HepG2 (cell line): ENCODE results near the gene ZNF653. TPM values are rescaled to one million over a fixed set of nuclear protein-coding genes. Genes with fewer than 3 reads are reported as not detected.

ENCODE experiments used
- ASH2L ChIP-seq: fragments of 300-600, 200-600 bp; sonication (generic); IDR thresholded peaks from 2 replicates; pipeline ENCODE4 v1.7.0; 2017; ENCODE audit warnings: low read depth, mild to moderate bottlenecking, moderate library complexity, mixed read lengths, low read length; ENCODE audit not compliant: insufficient read length
- CREM ChIP-seq, 2 experiments: sonication (generic) in 1 of 2; formaldehyde crosslinking in 1 of 2; IDR thresholded peaks; 2 replicates each; pipeline versions ENCODE4 v1.4.0 to v1.6.1; 2016 to 2020; ENCODE audit warnings: antibody characterized with exemption in 1 of 2, mild to moderate bottlenecking in 1 of 2, missing genetic modification reagents in 1 of 2
- ERF ChIP-seq: IDR thresholded peaks from 2 replicates; pipeline ENCODE4 v1.6.1; 2018; ENCODE audit warnings: missing biosample characterization, missing genetic modification reagents
- HOXA9 ChIP-seq: sonication (generic); formaldehyde crosslinking; IDR thresholded peaks from 2 replicates; pipeline ENCODE4 v1.8.1; 2022; ENCODE audit warnings: missing genetic modification reagents, mild to moderate bottlenecking, moderate library complexity, borderline replicate concordance
- MYNN ChIP-seq: sonication (generic); formaldehyde crosslinking; IDR thresholded peaks from 2 replicates; pipeline ENCODE4 v1.4.0; 2020; ENCODE audit warnings: mild to moderate bottlenecking, low read depth, missing genetic modification reagents
- NR2C2 ChIP-seq: sonication (generic); formaldehyde crosslinking; IDR thresholded peaks from 2 replicates; pipeline ENCODE4 v1.4.0; 2020; ENCODE audit warnings: missing genetic modification reagents, mild to moderate bottlenecking, moderate library complexity, borderline replicate concordance
- SALL2 ChIP-seq: sonication (generic); formaldehyde crosslinking; IDR thresholded peaks from 2 replicates; pipeline ENCODE4 v1.8.1; 2023; ENCODE audit warnings: mild to moderate bottlenecking, missing genetic modification reagents, inconsistent platforms
- SP4 ChIP-seq: sonication (generic); formaldehyde crosslinking; IDR thresholded peaks from 2 replicates; pipeline ENCODE4 v1.8.1; 2023; ENCODE audit warnings: mild to moderate bottlenecking, missing genetic modification reagents
- TAF1 ChIP-seq: sonication (generic); formaldehyde crosslinking; IDR thresholded peaks from 2 replicates; pipeline ENCODE4 v1.4.0; 2020; ENCODE audit warnings: missing genetic modification reagents
- ZBTB38 ChIP-seq: sonication (generic); formaldehyde crosslinking; IDR thresholded peaks from 2 replicates; pipeline ENCODE4 v1.5.1; 2020; ENCODE audit warnings: mild to moderate bottlenecking, missing genetic modification reagents
- ZNF543 ChIP-seq: sonication (generic); formaldehyde crosslinking; IDR thresholded peaks from 2 replicates; pipeline ENCODE4 v1.4.0; 2020; ENCODE audit warnings: mild to moderate bottlenecking, missing genetic modification reagents
- ZNF747 ChIP-seq: sonication (generic); formaldehyde crosslinking; IDR thresholded peaks from 2 replicates; pipeline ENCODE4 v1.8.1; 2023; ENCODE audit warnings: missing genetic modification reagents, mild to moderate bottlenecking, borderline replicate concordance
- ZNF782 ChIP-seq: sonication (generic); formaldehyde crosslinking; IDR thresholded peaks from 2 replicates; pipeline ENCODE4 v1.4.0; 2020; ENCODE audit warnings: missing genetic modification reagents, mild to moderate bottlenecking, borderline replicate concordance
- ZNF850 ChIP-seq: sonication (generic); formaldehyde crosslinking; conservative IDR thresholded peaks from 2 replicates; pipeline ENCODE4 v1.9.0; 2021; ENCODE audit warnings: mild to moderate bottlenecking, missing genetic modification reagents
- polyA plus RNA-seq, 8 experiments: library from polyadenylated mRNA; depleted of rRNA in 3 of 8; stranded (reverse) in 7 of 8; unstranded in 1 of 8; fragments of >200 nt; fragmentation: Illumina TruSeq in 4 of 8; extraction: Trizol in 4 of 8; gene quantifications; 2 replicates each; pipeline versions ENCODE4 v1.2.1 to v1.2.3, GENCODE V29; 2011 to 2016; ENCODE audit warnings: low read depth in 4 of 8, missing spikeins in 1 of 8, mixed read lengths in 1 of 8; ENCODE audit not compliant: insufficient read depth in 1 of 8
- total RNA-seq, 5 experiments: library from RNA; depleted of rRNA; stranded (reverse); fragments of >200 nt; fragmentation: Illumina TruSeq; extraction: Trizol; gene quantifications; 2 replicates each; pipeline ENCODE4 v1.2.3, GENCODE V29; 2016; ENCODE audit warnings: low read depth in 1 of 5
- TF ChIP-seq, protein P1 (sequence below): sonication (generic); formaldehyde crosslinking; IDR thresholded peaks from 2 replicates; pipeline ENCODE4 v1.4.0; 2020; ENCODE audit warnings: missing genetic modification reagents
- TF ChIP-seq, protein P2 (sequence below): sonication (generic); formaldehyde crosslinking; IDR thresholded peaks from 2 replicates; pipeline ENCODE4 v1.4.0; 2020; ENCODE audit warnings: mild to moderate bottlenecking, missing genetic modification reagents
- TF ChIP-seq, protein P3 (sequence below): sonication (generic); formaldehyde crosslinking; IDR thresholded peaks from 2 replicates; pipeline ENCODE4 v1.4.0; 2020; ENCODE audit warnings: missing genetic modification reagents

ZNF653 gene
- total and polyA plus RNA-seq, 2 of the 13 experiments (the other 11 are each of a cell fraction or from before 2014, with no cell fraction given): 4.7 to 7.1 TPM

DNA sequence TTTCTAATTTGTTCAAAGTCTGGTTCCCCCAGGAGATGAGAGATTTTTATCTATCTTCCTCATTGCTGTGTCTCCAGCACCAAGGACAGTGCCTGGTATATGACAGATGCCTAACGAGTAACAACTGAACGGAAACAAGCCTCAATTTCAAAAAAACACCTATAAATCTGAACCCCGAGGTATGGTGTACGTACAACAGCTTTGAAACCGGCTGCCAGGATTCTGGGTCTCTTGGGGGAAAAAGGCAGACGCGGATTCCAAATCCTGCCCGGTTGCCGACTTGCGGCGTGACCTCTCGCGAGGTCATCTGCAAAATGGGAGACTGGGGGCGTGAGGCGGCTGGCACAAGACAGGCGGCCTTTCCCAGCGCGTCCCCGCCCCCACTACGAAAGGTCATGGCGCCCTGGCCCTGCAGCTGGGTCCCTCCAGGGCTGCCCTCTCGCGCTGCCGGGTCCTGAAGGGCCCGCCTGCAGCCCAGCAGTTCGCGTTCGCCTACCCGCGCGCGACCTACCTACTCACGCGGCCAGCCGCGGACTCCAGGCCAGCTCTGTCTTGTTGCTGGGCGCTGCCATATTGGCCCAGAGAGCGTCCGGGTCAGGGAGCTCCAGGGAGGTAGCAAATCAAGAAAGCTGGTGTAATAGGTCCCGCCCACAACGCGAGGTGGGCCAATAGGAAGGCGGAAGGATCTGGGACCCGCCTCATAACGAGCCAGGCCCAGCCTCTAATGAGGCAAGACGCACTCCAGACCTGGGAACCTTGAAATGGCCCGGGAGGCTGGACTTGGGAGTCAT lies 23.1 kb upstream of the ZNF653 start, which contains the start of gene ECSIT (continued):
- TF ChIP-seq MYNN (CRISPR knock-in tag) (peak; percentile 63), TAF1 (CRISPR knock-in tag) (peak; percentile 92), ZNF747 (CRISPR knock-in tag) (peak; percentile 77), HOXA9 (CRISPR knock-in tag) (no peak), ASH2L (peak; percentile 96), CREM (IDR thresholded peaks at IDR 0.05) (peak; percentile 60), CREM (CRISPR knock-in tag; IDR thresholded peaks at IDR 0.05) (no peak), SP4 (CRISPR knock-in tag) (peak; percentile 81), ZNF543 (0 out of 2 replicates have a peak, but pooled peaks have one; percentile 62), ZBTB38 (CRISPR knock-in tag) (peak; percentile 66; the same call in 1 of the 2 replicates), NR2C2 (CRISPR knock-in tag) (peak; percentile 99), ERF (CRISPR knock-in tag) (peak; percentile 64), ZNF782 (CRISPR knock-in tag) (peak; percentile 49; the same call in 1 of the 2 replicates), ZNF850 (CRISPR knock-in tag) (no peak), SALL2 (CRISPR knock-in tag) (peak; percentile 80; the same call in 1 of the 2 replicates)
- TF ChIP-seq, protein P1, sequence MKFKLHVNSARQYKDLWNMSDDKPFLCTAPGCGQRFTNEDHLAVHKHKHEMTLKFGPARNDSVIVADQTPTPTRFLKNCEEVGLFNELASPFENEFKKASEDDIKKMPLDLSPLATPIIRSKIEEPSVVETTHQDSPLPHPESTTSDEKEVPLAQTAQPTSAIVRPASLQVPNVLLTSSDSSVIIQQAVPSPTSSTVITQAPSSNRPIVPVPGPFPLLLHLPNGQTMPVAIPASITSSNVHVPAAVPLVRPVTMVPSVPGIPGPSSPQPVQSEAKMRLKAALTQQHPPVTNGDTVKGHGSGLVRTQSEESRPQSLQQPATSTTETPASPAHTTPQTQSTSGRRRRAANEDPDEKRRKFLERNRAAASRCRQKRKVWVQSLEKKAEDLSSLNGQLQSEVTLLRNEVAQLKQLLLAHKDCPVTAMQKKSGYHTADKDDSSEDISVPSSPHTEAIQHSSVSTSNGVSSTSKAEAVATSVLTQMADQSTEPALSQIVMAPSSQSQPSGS (CRISPR knock-in tag): peak; percentile 64; the same call in 1 of the 2 replicates
- TF ChIP-seq, protein P2, sequence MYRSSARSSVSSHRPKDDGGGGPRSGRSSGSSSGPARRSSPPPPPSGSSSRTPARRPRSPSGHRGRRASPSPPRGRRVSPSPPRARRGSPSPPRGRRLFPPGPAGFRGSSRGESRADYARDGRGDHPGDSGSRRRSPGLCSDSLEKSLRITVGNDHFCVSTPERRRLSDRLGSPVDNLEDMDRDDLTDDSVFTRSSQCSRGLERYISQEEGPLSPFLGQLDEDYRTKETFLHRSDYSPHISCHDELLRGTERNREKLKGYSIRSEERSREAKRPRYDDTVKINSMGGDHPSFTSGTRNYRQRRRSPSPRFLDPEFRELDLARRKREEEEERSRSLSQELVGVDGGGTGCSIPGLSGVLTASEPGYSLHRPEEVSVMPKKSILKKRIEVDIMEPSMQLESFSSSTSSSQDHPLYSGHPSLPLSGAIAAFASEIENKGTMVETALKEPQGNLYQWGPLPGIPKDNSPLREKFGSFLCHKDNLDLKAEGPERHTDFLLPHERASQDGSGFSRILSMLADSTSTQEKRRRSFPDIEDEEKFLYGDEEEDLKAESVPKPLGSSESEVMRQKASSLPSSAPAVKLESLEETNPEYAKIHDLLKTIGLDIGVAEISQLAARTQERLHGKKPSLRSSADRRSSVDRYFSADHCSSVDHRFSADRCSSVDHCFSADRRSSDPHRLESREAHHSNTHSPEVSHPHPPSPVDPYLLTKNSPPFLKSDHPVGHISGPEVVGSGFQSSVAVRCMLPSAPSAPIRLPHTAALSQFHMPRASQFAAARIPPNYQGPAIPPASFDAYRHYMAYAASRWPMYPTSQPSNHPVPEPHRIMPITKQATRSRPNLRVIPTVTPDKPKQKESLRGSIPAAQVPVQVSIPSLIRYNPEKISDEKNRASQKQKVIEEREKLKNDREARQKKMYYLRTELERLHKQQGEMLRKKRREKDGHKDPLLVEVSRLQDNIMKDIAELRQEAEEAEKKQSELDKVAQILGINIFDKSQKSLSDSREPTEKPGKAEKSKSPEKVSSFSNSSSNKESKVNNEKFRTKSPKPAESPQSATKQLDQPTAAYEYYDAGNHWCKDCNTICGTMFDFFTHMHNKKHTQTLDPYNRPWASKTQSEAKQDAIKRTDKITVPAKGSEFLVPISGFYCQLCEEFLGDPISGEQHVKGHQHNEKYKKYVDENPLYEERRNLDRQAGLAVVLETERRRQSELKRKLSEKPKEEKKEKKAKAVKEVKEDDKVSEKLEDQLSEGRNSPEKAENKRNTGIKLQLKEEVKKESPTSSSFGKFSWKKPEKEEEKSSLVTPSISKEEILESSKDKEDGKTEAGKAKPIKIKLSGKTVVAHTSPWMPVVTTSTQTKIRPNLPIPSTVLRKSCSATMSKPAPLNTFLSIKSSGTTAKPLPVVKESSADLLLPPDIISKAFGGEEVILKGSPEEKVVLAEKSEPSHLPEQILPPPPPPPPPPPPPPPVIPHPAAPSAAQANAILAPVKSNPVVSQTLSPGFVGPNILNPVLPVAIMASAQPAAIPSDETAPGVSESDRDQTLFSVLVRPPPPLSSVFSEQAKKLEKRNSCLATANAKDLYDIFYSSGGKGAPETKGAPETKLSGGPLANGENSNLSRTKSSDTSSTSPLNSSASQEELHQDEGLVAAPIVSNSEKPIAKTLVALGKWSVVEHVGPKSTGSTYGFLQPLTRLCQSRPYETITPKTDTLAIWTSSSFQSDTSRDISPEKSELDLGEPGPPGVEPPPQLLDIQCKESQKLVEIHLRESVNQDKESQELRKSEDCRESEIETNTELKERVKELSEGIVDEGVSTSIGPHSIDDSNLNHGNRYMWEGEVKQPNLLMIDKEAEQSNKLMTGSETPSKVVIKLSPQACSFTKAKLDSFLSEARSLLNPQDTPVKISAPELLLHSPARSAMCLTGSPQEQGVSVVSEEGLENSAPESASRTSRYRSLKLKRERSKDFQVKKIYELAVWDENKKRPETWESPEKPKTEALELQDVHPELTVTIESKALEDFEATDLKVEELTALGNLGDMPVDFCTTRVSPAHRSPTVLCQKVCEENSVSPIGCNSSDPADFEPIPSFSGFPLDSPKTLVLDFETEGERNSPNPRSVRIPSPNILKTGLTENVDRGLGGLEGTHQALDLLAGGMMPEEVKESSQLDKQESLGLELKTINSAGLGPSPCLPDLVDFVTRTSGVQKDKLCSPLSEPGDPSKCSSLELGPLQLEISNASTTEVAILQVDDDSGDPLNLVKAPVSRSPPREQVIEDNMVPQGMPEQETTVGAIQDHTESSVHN (CRISPR knock-in tag): 0 out of 2 replicates have a peak, but pooled peaks have one; percentile 52
- TF ChIP-seq, protein P3, sequence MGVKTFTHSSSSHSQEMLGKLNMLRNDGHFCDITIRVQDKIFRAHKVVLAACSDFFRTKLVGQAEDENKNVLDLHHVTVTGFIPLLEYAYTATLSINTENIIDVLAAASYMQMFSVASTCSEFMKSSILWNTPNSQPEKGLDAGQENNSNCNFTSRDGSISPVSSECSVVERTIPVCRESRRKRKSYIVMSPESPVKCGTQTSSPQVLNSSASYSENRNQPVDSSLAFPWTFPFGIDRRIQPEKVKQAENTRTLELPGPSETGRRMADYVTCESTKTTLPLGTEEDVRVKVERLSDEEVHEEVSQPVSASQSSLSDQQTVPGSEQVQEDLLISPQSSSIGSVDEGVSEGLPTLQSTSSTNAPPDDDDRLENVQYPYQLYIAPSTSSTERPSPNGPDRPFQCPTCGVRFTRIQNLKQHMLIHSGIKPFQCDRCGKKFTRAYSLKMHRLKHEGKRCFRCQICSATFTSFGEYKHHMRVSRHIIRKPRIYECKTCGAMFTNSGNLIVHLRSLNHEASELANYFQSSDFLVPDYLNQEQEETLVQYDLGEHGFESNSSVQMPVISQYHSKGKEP (CRISPR knock-in tag): peak; percentile 41; the same call in 1 of the 2 replicates
